ENCODE results near the gene ETV6.

Gene ETV6

DNA sequence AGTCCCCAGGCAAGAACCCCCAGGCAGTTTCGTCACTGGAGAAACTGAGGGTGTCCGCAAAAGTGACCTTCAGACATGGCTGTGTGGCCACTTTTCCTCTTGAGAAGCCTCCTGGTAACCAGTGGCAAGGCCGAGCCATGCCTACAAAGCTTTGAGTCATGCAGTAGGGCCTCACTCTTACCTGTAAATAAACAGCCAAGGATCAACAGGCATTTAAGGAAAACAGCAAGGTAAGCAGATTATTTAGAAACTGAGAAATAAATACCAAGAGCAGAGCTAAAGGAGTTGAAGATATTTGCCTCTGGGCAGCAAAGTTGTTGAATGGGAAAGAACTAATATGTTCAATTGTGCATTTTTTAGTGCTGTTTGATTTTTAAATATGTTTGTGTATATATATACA lies 280.2 kb downstream of the ETV6 start:
- DNase-seq = no peak
- in situ Hi-C loops (cut with HindIII; ENCODE audit: low pct_ligation_motif_present, low sequenced_read_pairs) = no loop called here
- no peak overlapping the region for H3K27ac ChIP-seq
- TF ChIP-seq, protein P1, sequence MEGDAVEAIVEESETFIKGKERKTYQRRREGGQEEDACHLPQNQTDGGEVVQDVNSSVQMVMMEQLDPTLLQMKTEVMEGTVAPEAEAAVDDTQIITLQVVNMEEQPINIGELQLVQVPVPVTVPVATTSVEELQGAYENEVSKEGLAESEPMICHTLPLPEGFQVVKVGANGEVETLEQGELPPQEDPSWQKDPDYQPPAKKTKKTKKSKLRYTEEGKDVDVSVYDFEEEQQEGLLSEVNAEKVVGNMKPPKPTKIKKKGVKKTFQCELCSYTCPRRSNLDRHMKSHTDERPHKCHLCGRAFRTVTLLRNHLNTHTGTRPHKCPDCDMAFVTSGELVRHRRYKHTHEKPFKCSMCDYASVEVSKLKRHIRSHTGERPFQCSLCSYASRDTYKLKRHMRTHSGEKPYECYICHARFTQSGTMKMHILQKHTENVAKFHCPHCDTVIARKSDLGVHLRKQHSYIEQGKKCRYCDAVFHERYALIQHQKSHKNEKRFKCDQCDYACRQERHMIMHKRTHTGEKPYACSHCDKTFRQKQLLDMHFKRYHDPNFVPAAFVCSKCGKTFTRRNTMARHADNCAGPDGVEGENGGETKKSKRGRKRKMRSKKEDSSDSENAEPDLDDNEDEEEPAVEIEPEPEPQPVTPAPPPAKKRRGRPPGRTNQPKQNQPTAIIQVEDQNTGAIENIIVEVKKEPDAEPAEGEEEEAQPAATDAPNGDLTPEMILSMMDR (IDR thresholded peaks at IDR 0.05; ENCODE audit: low read depth, low read length, missing control alignments) = no peak
- H3K36me3 ChIP-seq (replicated peaks) = no peaks in the 10 kb centered on the region
- no peak overlapping the region for H3K4me3 ChIP-seq (ENCODE audit: low read depth, low read length)
- H3K27me3 ChIP-seq (replicated peaks) = no peaks in the 10 kb centered on the region

DNA sequence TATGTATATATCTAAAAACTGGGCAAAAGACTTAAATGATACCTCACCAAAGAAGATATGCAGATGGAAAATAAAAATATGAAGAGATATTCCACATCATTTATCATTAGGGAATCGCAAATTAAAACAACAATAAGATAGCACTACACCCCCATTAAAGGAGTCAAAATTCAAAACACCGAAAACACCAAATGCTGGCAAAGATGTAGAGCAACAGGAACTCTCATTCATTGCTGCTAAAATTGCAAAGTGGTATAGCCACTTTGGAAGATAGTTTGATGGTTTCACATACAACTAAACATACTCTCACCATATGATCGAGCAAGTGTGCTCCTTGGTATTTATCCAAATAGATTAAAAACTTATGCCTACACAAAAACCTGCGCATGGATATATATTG lies 289.7 kb downstream of the ETV6 start:
- Histone ChIP-seq H3K4me3 (ENCODE audit: low read depth, low read length) (no peak overlapping the region), H3K27ac (no peak overlapping the region), H3K27me3 (replicated peaks) (no peaks in the 10 kb centered on the region), H3K36me3 (replicated peaks) (no peaks in the 10 kb centered on the region)
- no peak for DNase-seq
- in situ Hi-C loops (cut with HindIII; ENCODE audit: low pct_ligation_motif_present, low sequenced_read_pairs) = no loop called here
- TF ChIP-seq, protein P1 (IDR thresholded peaks at IDR 0.05; ENCODE audit: low read depth, low read length, missing control alignments) = no peak

DNA sequence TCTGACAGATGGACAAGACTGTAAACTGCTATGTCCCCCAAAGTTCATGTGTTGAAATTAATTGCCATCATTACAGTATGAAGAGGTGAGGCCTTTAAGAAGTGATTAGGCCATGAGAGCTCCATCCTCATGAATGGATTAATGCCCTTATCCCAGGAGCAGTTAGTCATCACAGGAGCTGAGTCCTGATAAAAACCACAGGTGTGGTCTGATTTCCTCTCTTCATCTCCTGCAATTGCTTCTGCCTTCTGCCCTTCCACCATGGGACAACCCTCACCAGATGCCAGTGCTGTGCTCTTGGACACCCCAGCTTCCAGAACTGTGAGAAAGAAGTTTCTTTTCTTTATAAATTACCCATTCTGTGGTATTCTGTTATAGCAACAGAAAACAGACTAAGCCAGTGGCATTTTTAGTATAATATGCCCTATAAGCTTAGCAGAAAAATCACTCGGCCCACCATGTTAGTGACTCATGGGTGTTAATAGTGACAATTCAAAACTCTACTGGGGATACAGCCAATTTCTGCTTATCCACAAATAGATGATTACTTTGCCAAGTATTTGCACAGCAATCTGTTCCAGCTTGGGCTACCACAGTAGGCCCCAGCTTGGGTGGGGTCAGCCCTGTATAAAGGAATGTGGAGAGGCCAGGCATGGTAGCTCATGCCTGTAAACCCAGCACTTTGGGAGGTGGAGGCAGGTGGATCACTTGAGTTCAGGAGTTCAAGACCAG lies 292.3 kb downstream of the ETV6 start:
- Histone ChIP-seq H3K27ac (no peak overlapping the region), H3K27me3 (replicated peaks) (no peaks in the 10 kb centered on the region), H3K36me3 (replicated peaks) (no peaks in the 10 kb centered on the region), H3K4me3 (ENCODE audit: low read depth, low read length) (no peak overlapping the region)
- peak; percentile 70 for DNase-seq
- in situ Hi-C loops (cut with HindIII; ENCODE audit: low pct_ligation_motif_present, low sequenced_read_pairs) = no loop called here
- TF ChIP-seq, protein P1 (IDR thresholded peaks at IDR 0.05; ENCODE audit: low read depth, low read length, missing control alignments) = no peak

DNA sequence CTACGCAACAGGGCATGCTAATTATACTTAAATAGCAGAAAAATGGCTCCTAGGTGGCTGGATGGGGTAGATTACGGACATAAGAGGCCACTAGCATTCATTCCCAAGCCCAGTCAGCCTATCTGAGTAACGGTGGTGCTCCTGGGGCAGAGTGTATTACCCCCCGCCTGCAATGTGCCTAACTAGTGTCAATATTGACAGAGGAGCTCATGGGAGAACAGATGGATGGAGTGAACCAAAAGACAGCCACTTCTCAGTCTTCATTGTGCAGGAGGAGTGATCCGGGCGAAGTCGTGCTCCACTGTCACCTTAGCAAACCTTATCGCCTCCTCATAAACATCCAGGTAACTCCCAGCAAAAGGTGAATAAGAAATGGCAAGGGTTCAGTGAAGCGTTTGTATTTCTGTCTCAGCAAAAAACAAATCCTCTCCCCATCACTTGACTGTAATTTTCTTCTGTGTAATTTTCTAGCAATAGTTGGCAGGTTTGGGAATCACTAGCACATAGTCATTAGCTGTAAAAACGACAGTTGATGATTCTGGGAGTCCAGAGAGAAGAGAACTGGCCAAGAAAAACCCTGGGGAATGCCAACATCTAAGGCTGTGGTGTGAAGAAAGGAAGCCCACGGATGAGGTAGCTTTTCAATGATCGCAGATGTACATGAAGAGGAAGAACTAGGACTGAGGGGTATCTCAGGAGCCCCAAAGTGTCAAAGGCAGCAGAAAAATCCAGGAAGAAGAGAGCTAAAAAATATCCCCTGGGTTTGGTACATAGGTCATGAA lies 294.6 kb downstream of the ETV6 start:
- Histone ChIP-seq H3K27me3 (replicated peaks) (no peaks in the 10 kb centered on the region), H3K36me3 (replicated peaks) (no peaks in the 10 kb centered on the region), H3K27ac (no peak overlapping the region), H3K4me3 (ENCODE audit: low read depth, low read length) (no peak overlapping the region)
- TF ChIP-seq, protein P1 (IDR thresholded peaks at IDR 0.05; ENCODE audit: low read depth, low read length, missing control alignments) = no peak
- in situ Hi-C loops (cut with HindIII; ENCODE audit: low pct_ligation_motif_present, low sequenced_read_pairs) = no loop called here
- no peak for DNase-seq

Data from brain microvascular endothelial cell (primary cell).